SU-DHL-6 (cell line): ENCODE results near the gene MAP4K2.

ENCODE experiments used
- CTCF ChIP-seq: fragments of 200-600 bp; sonication (generic); IDR thresholded peaks from one replicate; pipeline ENCODE4 v1.5.1; 2017; ENCODE audit warnings: antibody characterized with exemption, mild to moderate bottlenecking, low read length, moderate library complexity; ENCODE audit not compliant: insufficient read depth, poor library complexity, severe bottlenecking
- EZH2phosphoT487 ChIP-seq: fragments of 200-600 bp; sonication (generic), shearing (Covaris generic); conservative IDR thresholded peaks from 2 replicates; pipeline ENCODE4 v1.6.1; 2018; ENCODE audit warnings: mild to moderate bottlenecking, antibody characterized with exemption, low read length, moderate library complexity, mixed read lengths

GRCh38 chr11:64790205-64791095 is 12.6 kb downstream of the MAP4K2 start:
- TF ChIP-seq CTCF (no peak), EZH2phosphoT487 (no peak)
